Muscle of leg (tissue), 11 donors: ENCODE data around the gene TTC9. TPM values are rescaled to one million over a fixed set of nuclear protein-coding genes. Genes with fewer than 3 reads are reported as not detected.
A peak's percentile ranks its signal among the peaks of the same experiment; 100 is the strongest.
"Not testable (repeated sequence)": the region's sequence is repeated elsewhere in the genome, so short reads cannot be mapped to it uniquely, and the experiment has no call there.

Experiments
- DNase-seq: peaks from one replicate; pipeline ENCODE4 v3.0.0; 2013
- H3K27ac ChIP-seq: one replicate; pipeline ENCODE4 v1.5.1; 2013; ENCODE audit warnings: mild to moderate bottlenecking, low read length, control low read depth
- H3K27me3 ChIP-seq: one replicate; pipeline ENCODE4 v1.6.1; 2013; ENCODE audit warnings: low read length; ENCODE audit not compliant: control insufficient read depth, insufficient read depth
- H3K36me3 ChIP-seq: one replicate; pipeline ENCODE4 v1.6.1; 2013; ENCODE audit warnings: low read length; ENCODE audit not compliant: control insufficient read depth, insufficient read depth
- H3K4me1 ChIP-seq: one replicate; pipeline ENCODE4 v1.6.1; 2013; ENCODE audit warnings: low read length; ENCODE audit not compliant: control insufficient read depth, insufficient read depth
- H3K4me3 ChIP-seq: one replicate; pipeline ENCODE4 v1.5.1; 2013; ENCODE audit warnings: low read length, control low read depth
- H3K9me3 ChIP-seq: replicated peaks from 2 replicates; pipeline ENCODE4 v1.6.1; 2013; ENCODE audit warnings: low read depth, low read length; ENCODE audit not compliant: control insufficient read depth
- WGBS: methylation state at CpG from one replicate; pipeline ENCODE4 v1.1.5; 2013; ENCODE audit warnings: missing lambda C conversion rate; ENCODE audit not compliant: insufficient coverage; 5-methylcytosine and 5-hydroxymethylcytosine counted together
- polyA plus RNA-seq, 8 donors: library from polyadenylated mRNA; unstranded; fragments of 120-200 nt; gene quantifications; one replicate each; pipeline versions ENCODE4 v1.2.1 to v1.2.3, GENCODE V29; 2013; ENCODE audit warnings: inconsistent platforms in 1 of 8, low replicate concordance in 1 of 8; ENCODE audit not compliant: insufficient read length in 8 of 8, insufficient read depth in 1 of 8
- total RNA-seq: library from RNA; stranded (reverse); fragments of 120-200 nt; gene quantifications from one replicate; pipeline ENCODE4 v1.2.4, GENCODE V29; 2013

Gene TTC9
- total and polyA plus RNA-seq, 9 donors: 4.4 to 6.8 (median 5.8) TPM

GRCh38 chr14:70699646-70700045 is 57.9 kb downstream of the TTC9 start:
- Histone ChIP-seq H3K27ac (no peak overlapping the region), H3K4me3 (no peak overlapping the region), H3K9me3 (no peaks in the 10 kb centered on the region), H3K4me1 (no peaks in the 10 kb centered on the region), H3K36me3 (no peaks in the 10 kb centered on the region), H3K27me3 (no peaks in the 10 kb centered on the region)
- WGBS: 64% methylated on average over 4 of the region's 5 CpGs
- DNase-seq: no peak

- Histone ChIP-seq H3K4me3 (no peak overlapping the region), H3K27me3 (no peaks in the 10 kb centered on the region), H3K27ac (no peak overlapping the region), H3K4me1 (no peaks in the 10 kb centered on the region), H3K9me3 (no peaks in the 10 kb centered on the region), H3K36me3 (no peaks in the 10 kb centered on the region)
- 68% methylated on average over 3 of the region's 4 CpGs for WGBS
- DNase-seq: peak; percentile 4
Measured at GRCh38 chr14:70700955-70701585, 59.4 kb downstream of the TTC9 start.

DNA sequence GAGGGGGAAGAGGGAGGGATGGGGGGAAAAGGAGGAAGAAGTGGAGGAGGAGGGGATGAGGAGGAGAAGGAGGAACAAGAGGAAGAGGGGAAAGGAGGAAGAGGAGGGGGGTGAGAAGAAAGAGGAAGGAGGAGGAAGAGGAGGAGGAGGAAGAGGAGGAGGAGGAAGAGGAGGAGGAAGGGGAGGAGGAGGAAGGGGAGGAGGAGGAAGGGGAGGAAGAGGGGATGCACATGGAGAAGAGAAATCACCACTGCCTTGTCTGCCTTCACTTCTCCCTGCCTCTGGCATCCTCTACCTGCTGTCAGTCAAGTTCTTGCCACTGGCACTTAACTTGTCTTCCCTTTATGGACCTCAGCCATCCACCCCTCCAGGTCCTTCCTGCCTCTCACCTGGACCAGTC is 59.9 kb downstream of the TTC9 start:
- Histone ChIP-seq H3K4me3 (no peak overlapping the region), H3K27me3 (no peaks in the 10 kb centered on the region), H3K27ac (no peak overlapping the region), H3K4me1 (no peaks in the 10 kb centered on the region), H3K9me3 (no peaks in the 10 kb centered on the region), H3K36me3 (no peaks in the 10 kb centered on the region)
- DNase-seq: no peak

DNA sequence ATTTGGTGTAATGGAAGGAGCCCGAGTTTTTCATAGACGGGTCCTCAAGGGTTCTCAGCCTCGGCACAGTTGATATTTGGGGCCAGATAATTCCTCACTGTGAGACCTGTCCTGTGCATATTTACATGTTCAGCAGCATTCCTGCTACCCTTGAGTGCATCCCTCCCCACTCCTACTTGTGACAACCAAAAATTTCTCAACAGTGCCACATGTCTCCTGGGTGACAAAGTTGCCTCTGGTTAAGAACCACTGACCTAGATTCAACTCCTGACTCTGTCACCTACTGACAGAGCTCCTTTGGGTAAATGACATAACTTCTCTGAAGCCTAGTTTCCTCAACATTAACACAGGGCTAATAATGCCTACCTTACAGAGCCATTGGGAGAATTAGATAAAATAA is 60.4 kb downstream of the TTC9 start:
- DNase-seq: no peak
- H3K27me3 ChIP-seq: no peaks in the 10 kb centered on the region
- no peaks in the 10 kb centered on the region for H3K4me1 ChIP-seq
- no peak overlapping the region for H3K4me3 ChIP-seq
- no peaks in the 10 kb centered on the region for H3K9me3 ChIP-seq
- 71% methylated on average over 3 of the region's 3 CpGs for WGBS
- H3K27ac ChIP-seq: no peak overlapping the region
- H3K36me3 ChIP-seq: no peaks in the 10 kb centered on the region

- not testable (repeated sequence) for H3K4me3 ChIP-seq, H3K9me3 ChIP-seq, DNase-seq, H3K27ac ChIP-seq, H3K4me1 ChIP-seq, H3K27me3 ChIP-seq, H3K36me3 ChIP-seq
- 100% methylated on average over 1 of the region's 1 CpG for WGBS
Measured at GRCh38 chr14:70703621-70704168, 62.0 kb downstream of the TTC9 start.

DNA sequence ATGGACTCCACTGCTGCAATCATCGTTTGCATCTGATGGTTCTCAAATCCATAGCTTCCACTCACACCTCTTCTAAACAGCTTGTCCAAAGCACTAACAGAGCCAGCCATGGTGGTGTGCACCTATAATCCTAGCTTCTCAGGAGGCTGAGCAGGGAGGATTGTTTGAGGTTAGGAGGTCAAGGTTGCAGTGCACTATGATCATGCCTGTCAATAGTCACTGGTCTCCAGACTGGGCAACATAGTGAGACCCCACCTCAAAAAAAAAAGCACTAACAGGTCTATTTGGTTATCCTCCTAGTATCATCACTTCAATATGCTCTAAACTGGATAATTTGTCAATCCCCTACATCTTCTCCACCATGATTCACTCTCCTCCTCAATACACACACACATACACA is 63.2 kb downstream of the TTC9 start:
- Histone ChIP-seq H3K4me1 (no peaks in the 10 kb centered on the region), H3K27me3 (peaks cover 5% of the 10 kb centered on the region), H3K4me3 (no peak overlapping the region), H3K9me3 (no peaks in the 10 kb centered on the region), H3K27ac (no peak overlapping the region), H3K36me3 (no peaks in the 10 kb centered on the region)
- no peak for DNase-seq
- WGBS: 86% methylated on average over 1 of the region's 1 CpG

DNA sequence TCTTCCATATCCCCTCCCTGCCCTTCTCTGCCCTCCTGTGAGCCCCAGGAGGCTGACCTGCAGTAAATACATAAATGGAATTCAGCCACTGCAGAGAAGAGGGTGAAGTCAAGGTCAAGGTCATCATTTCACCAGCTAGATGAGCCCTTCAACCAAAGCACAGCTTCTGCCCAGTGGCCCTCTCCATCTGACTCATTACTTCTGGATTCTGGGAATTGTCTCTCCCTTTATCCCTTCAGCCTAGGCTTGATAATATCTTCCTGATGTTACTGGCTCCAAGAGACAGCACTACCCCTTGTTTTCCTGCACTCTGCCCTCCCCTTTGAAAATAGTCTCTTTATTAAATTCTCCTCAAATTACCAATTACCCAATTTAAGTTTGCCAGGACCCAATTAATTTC is 64.5 kb downstream of the TTC9 start:
- no peak overlapping the region for H3K4me3 ChIP-seq
- no peaks in the 10 kb centered on the region for H3K9me3 ChIP-seq
- H3K27ac ChIP-seq: no peak overlapping the region
- H3K4me1 ChIP-seq: no peaks in the 10 kb centered on the region
- H3K36me3 ChIP-seq: no peaks in the 10 kb centered on the region
- no peak for DNase-seq
- H3K27me3 ChIP-seq: peaks cover 7% of the 10 kb centered on the region

GRCh38 chr14:70707138-70708038 is 65.7 kb downstream of the TTC9 start:
- H3K27me3 ChIP-seq: peaks cover 7% of the 10 kb centered on the region
- no peaks in the 10 kb centered on the region for H3K36me3 ChIP-seq
- DNase-seq: no peak
- no peaks in the 10 kb centered on the region for H3K9me3 ChIP-seq
- no peaks in the 10 kb centered on the region for H3K4me1 ChIP-seq
- no peak overlapping the region for H3K27ac ChIP-seq
- no peak overlapping the region for H3K4me3 ChIP-seq
- 92% methylated on average over 1 of the region's 6 CpGs for WGBS

- peaks cover 7% of the 10 kb centered on the region for H3K27me3 ChIP-seq
- peaks cover 2% of the 10 kb centered on the region for H3K4me1 ChIP-seq
- no peaks in the 10 kb centered on the region for H3K36me3 ChIP-seq
- H3K27ac ChIP-seq: no peak overlapping the region
- no peak overlapping the region for H3K4me3 ChIP-seq
- DNase-seq: no peak
- WGBS: 78% methylated on average over 6 of the region's 15 CpGs
- H3K9me3 ChIP-seq: no peaks in the 10 kb centered on the region
Measured at GRCh38 chr14:70708717-70709570, 67.2 kb downstream of the TTC9 start.
